Loucy (cell line): ENCODE data around the gene ASPA.

Experiments
- CTCF ChIP-seq: fragments of 200-600 bp; sonication (generic); conservative IDR thresholded peaks from 2 replicates; pipeline ENCODE4 v1.5.1; 2014; ENCODE audit warnings: mild to moderate bottlenecking, antibody characterized with exemption, low read length
- EZH2phosphoT487 ChIP-seq: fragments of 200-600 bp; IDR thresholded peaks from 2 replicates; pipeline ENCODE4 v1.6.1; 2018; ENCODE audit warnings: antibody characterized with exemption, mild to moderate bottlenecking, moderate library complexity, borderline replicate concordance

GRCh38 chr17:3475812-3476610 lies at the start of gene ASPA:
- TF ChIP-seq CTCF (no peak), EZH2phosphoT487 (no peak)
